Thoracic aorta (tissue), 2 donors: ENCODE data around the gene GARNL3. TPM values are rescaled to one million over a fixed set of nuclear protein-coding genes. Genes with fewer than 3 reads are reported as not detected.

Source experiments
- ATAC-seq: fragments of 150-250 bp; one replicate; pipeline ENCODE4 v1.8.0; 2017; ENCODE audit warnings: low read depth; ENCODE audit not compliant: insufficient number of reproducible peaks, low FRiP score
- DNase-seq: peaks from one replicate; pipeline ENCODE4 v3.0.0-alpha.2; 2020; ENCODE audit warnings: low spot score
- H3K27ac ChIP-seq, 2 donors: fragments of 200-600 bp; sonication (generic); 1 replicate in 1 of 2; 2 replicates in 1 of 2; pipeline ENCODE4 v1.5.1; 2016; ENCODE audit warnings: mild to moderate bottlenecking in 2 of 2, moderate library complexity in 2 of 2
- H3K27me3 ChIP-seq: fragments of 200-600 bp; sonication (generic); replicated peaks from 2 replicates; pipeline ENCODE4 v1.6.0; 2016; ENCODE audit warnings: mild to moderate bottlenecking; ENCODE audit not compliant: insufficient read depth
- H3K36me3 ChIP-seq: fragments of 200-600 bp; sonication (generic); one replicate; pipeline ENCODE4 v1.5.1; 2016
- H3K4me1 ChIP-seq, 2 donors: fragments of 200-600 bp; sonication (generic); 1 replicate in 1 of 2; 2 replicates in 1 of 2; pipeline versions ENCODE4 v1.5.1 to v1.6.0; 2016; ENCODE audit warnings: low read depth in 2 of 2, mild to moderate bottlenecking in 1 of 2; ENCODE audit not compliant: control insufficient read depth in 1 of 2
- H3K4me3 ChIP-seq: fragments of 200-600 bp; sonication (generic); 2 replicates; pipeline ENCODE4 v1.5.1; 2016; ENCODE audit warnings: mild to moderate bottlenecking
- H3K9me3 ChIP-seq: fragments of 200-600 bp; sonication (generic); 2 replicates; pipeline ENCODE4 v1.5.1; 2016
- total RNA-seq, 2 donors: library from RNA; depleted of rRNA; stranded (reverse); fragments of >200 nt; gene quantifications; one replicate each; pipeline versions ENCODE4 v1.1.0 to v1.2.3, GENCODE V29; 2016
- TF ChIP-seq, protein P1 (sequence below): fragments of 200-600 bp; sonication (generic); IDR thresholded peaks from one replicate; pipeline ENCODE4 v1.5.1; 2019; ENCODE audit warnings: antibody characterized with exemption

The GARNL3 gene
- total RNA-seq, 2 donors from 2014 or later, result 59.3 to 63.4 TPM

DNA sequence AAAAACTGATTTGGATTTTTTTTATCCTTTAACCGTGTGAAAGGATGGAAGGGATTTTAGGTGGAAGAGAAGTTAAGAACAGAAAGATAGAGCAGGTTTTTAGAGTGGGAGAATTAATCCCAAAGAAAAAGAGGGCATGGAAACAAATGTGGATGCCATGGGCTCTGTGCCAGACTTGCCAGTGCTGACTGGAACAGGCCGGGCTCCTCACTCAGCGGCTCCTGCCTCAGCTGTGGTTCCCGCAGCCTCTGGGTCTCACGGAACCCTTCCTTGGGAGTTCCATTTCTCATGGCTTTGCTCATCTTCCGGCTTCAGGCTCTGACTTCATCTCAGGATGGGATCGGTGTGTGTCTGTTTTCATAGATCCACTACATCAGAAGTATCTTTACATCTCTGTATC is 102.0 kb downstream of the GARNL3 start:
- Histone ChIP-seq H3K4me1 (peaks cover 0 to 10% of the 10 kb centered on the region in 2 donors), H3K9me3 (no peaks in the 10 kb centered on the region), H3K36me3 (peaks cover 12% of the 10 kb centered on the region), H3K27me3 (no peaks in the 10 kb centered on the region), H3K27ac (no peak overlapping the region), H3K4me3 (no peak overlapping the region)
- DNase-seq (no peak), ATAC-seq (no peak)
- TF ChIP-seq, protein P1, sequence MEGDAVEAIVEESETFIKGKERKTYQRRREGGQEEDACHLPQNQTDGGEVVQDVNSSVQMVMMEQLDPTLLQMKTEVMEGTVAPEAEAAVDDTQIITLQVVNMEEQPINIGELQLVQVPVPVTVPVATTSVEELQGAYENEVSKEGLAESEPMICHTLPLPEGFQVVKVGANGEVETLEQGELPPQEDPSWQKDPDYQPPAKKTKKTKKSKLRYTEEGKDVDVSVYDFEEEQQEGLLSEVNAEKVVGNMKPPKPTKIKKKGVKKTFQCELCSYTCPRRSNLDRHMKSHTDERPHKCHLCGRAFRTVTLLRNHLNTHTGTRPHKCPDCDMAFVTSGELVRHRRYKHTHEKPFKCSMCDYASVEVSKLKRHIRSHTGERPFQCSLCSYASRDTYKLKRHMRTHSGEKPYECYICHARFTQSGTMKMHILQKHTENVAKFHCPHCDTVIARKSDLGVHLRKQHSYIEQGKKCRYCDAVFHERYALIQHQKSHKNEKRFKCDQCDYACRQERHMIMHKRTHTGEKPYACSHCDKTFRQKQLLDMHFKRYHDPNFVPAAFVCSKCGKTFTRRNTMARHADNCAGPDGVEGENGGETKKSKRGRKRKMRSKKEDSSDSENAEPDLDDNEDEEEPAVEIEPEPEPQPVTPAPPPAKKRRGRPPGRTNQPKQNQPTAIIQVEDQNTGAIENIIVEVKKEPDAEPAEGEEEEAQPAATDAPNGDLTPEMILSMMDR, result no peak

- no peak overlapping the region for H3K4me3 ChIP-seq
- no peak for ATAC-seq
- peaks cover 3% of the 10 kb centered on the region for H3K36me3 ChIP-seq
- H3K27me3 ChIP-seq, result no peaks in the 10 kb centered on the region
- no peak for DNase-seq
- peaks cover 0 to 8% of the 10 kb centered on the region in 2 donors for H3K4me1 ChIP-seq
- no peaks in the 10 kb centered on the region for H3K9me3 ChIP-seq
- H3K27ac ChIP-seq, result no peak overlapping the region
- TF ChIP-seq, protein P1, result no peak
These were observed 104.4 kb downstream of the GARNL3 start for GRCh38 chr9:127368852-127369402.

GRCh38 chr9:127369428-127369827 is 104.9 kb downstream of the GARNL3 start:
- no peaks in the 10 kb centered on the region for H3K27me3 ChIP-seq
- H3K36me3 ChIP-seq, result peaks cover 3% of the 10 kb centered on the region
- TF ChIP-seq, protein P1, result no peak
- H3K9me3 ChIP-seq, result no peaks in the 10 kb centered on the region
- H3K27ac ChIP-seq, result no peak overlapping the region
- no peak for ATAC-seq
- no peak overlapping the region for H3K4me3 ChIP-seq
- DNase-seq, result no peak
- H3K4me1 ChIP-seq, result peaks cover 0 to 8% of the 10 kb centered on the region in 2 donors

GRCh38 chr9:127370147-127370579 is 105.6 kb downstream of the GARNL3 start:
- TF ChIP-seq, protein P1, result no peak
- H3K4me1 ChIP-seq, result peaks cover 0 to 8% of the 10 kb centered on the region in 2 donors
- H3K27ac ChIP-seq, result no peak overlapping the region
- H3K36me3 ChIP-seq, result peaks cover under 1% of the 10 kb centered on the region
- no peak overlapping the region for H3K4me3 ChIP-seq
- no peaks in the 10 kb centered on the region for H3K9me3 ChIP-seq
- no peak for DNase-seq
- no peak for ATAC-seq
- H3K27me3 ChIP-seq, result no peaks in the 10 kb centered on the region

- ATAC-seq (no peak), DNase-seq (no peak)
- no peak overlapping the region for H3K27ac ChIP-seq
- peaks cover 0 to 8% of the 10 kb centered on the region in 2 donors for H3K4me1 ChIP-seq
- no peaks in the 10 kb centered on the region for H3K36me3 ChIP-seq
- no peaks in the 10 kb centered on the region for H3K27me3 ChIP-seq
- TF ChIP-seq, protein P1, result no peak
- H3K4me3 ChIP-seq, result no peak overlapping the region
- no peaks in the 10 kb centered on the region for H3K9me3 ChIP-seq
These were observed 106.4 kb downstream of the GARNL3 start for GRCh38 chr9:127370672-127371648.
